ENCODE data around the gene TMEM130.

TMEM130 gene

DNA sequence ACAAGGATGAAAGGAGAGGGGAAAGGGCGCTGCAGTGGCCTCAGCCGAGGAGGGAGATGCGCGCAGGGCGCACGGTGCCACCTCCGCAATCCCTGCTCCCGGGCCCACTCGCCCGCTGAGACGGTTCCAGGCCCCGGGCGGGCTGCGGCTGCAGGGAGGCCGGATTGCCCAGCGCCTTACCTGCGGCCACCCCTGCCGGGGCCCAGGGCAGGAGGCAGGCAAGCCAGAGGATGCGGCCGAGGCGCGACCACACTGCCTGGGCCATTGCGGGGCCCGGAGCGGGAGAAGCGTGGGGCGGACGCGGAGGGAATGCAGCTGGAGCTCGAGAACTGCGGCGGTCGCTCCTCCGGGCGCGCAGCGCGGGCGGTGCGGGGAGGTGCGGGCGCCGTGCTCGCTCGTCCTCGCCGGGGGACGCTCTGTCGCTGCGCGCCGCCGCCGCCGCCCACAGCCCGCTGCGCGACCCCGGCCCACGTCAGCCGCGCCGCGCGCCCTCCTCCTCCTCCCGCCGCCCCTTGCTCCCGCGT, at the start of gene TMEM130:
Gene TMEM130 (minus strand): TSS at position 418 of the 524 bp plus-strand sequence. CDS start 153 bp downstream, at position 265.
- no peak within 1 kb of the TSS for H3K27ac ChIP-seq (ENCODE audit: low read length)

GRCh38 chr7:98917331-98917730, 47.5 kb upstream of the TMEM130 start:
- no peak overlapping the region for H3K9ac ChIP-seq (ENCODE audit: low read depth, low read length)
- DNase-seq (no peak), ATAC-seq (ENCODE audit: insufficient read depth, low read depth) (no peak)
- no peak overlapping the region for H2AFZ ChIP-seq (ENCODE audit: low read depth, low read length)
- H3K4me2 ChIP-seq (ENCODE audit: insufficient read depth, low read length), result no peak overlapping the region
- H4K20me1 ChIP-seq (ENCODE audit: insufficient read depth, low read length), result peaks cover 9% of the 10 kb centered on the region; the same call in 1 of the 2 replicates
- H3K27ac ChIP-seq (ENCODE audit: low read length), result no peak overlapping the region
- no peaks in the 10 kb centered on the region for H3K27me3 ChIP-seq (ENCODE audit: insufficient read depth, low read length, poor library complexity)
- no peaks in the 10 kb centered on the region for H3K9me3 ChIP-seq (ENCODE audit: insufficient read depth, low read length, severe bottlenecking)
- H3K4me3 ChIP-seq (ENCODE audit: low read depth in 1 of 2, low read length in 2 of 2), result no peak overlapping the region
- TF ChIP-seq, protein P1, sequence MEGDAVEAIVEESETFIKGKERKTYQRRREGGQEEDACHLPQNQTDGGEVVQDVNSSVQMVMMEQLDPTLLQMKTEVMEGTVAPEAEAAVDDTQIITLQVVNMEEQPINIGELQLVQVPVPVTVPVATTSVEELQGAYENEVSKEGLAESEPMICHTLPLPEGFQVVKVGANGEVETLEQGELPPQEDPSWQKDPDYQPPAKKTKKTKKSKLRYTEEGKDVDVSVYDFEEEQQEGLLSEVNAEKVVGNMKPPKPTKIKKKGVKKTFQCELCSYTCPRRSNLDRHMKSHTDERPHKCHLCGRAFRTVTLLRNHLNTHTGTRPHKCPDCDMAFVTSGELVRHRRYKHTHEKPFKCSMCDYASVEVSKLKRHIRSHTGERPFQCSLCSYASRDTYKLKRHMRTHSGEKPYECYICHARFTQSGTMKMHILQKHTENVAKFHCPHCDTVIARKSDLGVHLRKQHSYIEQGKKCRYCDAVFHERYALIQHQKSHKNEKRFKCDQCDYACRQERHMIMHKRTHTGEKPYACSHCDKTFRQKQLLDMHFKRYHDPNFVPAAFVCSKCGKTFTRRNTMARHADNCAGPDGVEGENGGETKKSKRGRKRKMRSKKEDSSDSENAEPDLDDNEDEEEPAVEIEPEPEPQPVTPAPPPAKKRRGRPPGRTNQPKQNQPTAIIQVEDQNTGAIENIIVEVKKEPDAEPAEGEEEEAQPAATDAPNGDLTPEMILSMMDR (IDR thresholded peaks at IDR 0.05; ENCODE audit: borderline replicate concordance, extremely low read depth, low read length, poor library complexity, severe bottlenecking), result no peak
- no peak for TF ChIP-seq EZH2 (IDR thresholded peaks at IDR 0.05; ENCODE audit: borderline replicate concordance, low read depth, low read length, severe bottlenecking)
- peaks cover 5% of the 10 kb centered on the region; the same call in 1 of the 2 replicates for H3K79me2 ChIP-seq (ENCODE audit: insufficient read depth, low read length)
- peaks cover 92% of the 10 kb centered on the region for H3K36me3 ChIP-seq (ENCODE audit: insufficient read depth, low read length)
- H3K4me1 ChIP-seq (ENCODE audit: insufficient read depth, low read length), result no peaks in the 10 kb centered on the region

More for the DNA sequence above, at the start of gene TMEM130:
- Histone ChIP-seq H3K9ac (ENCODE audit: low read depth, low read length) (no peak within 1 kb of the TSS; the same call in 1 of the 2 replicates), H3K36me3 (ENCODE audit: insufficient read depth, low read length) (no peaks in the 10 kb centered on the region), H3K4me2 (ENCODE audit: insufficient read depth, low read length) (peak within 1 kb of the TSS; percentile 46), H4K20me1 (ENCODE audit: insufficient read depth, low read length) (no peaks in the 10 kb centered on the region), H3K79me2 (ENCODE audit: insufficient read depth, low read length) (no peaks in the 10 kb centered on the region), H3K27me3 (ENCODE audit: insufficient read depth, low read length, poor library complexity) (no peaks in the 10 kb centered on the region), H3K9me3 (ENCODE audit: insufficient read depth, low read length, severe bottlenecking) (no peaks in the 10 kb centered on the region), H3K4me3 (ENCODE audit: low read depth in 1 of 2, low read length in 2 of 2) (peak within 1 kb of the TSS in 1 of 2 experiments; percentile 24; a peak in 1 of 4 replicates), H2AFZ (ENCODE audit: low read depth, low read length) (no peak within 1 kb of the TSS), H3K4me1 (ENCODE audit: insufficient read depth, low read length) (peaks cover 13% of the 10 kb centered on the region)
- no peak for DNase-seq
- ATAC-seq (ENCODE audit: insufficient read depth, low read depth), result no peak
- TF ChIP-seq EZH2 (IDR thresholded peaks at IDR 0.05; ENCODE audit: borderline replicate concordance, low read depth, low read length, severe bottlenecking), result no peak
- TF ChIP-seq, protein P1 (IDR thresholded peaks at IDR 0.05; ENCODE audit: borderline replicate concordance, extremely low read depth, low read length, poor library complexity, severe bottlenecking), result no peak

DNA sequence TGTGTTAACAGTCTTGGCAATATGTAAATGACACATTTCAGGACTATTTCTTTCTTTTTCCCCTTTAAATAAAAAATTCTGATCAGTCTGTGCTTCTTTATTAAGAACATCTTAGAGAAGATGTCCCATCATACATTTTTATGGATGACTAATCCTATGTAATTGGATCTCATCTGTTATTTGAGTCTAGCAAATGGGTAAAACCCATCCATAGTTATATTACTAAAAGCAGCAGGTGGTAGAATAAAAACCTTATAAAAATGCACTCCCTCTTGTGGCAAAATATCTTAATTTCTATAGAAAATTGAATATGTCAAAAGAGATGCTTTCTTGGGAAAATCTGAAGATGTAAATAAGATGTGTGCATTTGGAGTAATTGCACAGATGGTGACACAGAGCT, 43.8 kb upstream of the TMEM130 start:
- no peak overlapping the region for H3K27ac ChIP-seq (ENCODE audit: low read length)
- no peak overlapping the region for H3K9ac ChIP-seq (ENCODE audit: low read depth, low read length)
- H3K27me3 ChIP-seq (ENCODE audit: insufficient read depth, low read length, poor library complexity), result no peaks in the 10 kb centered on the region
- H3K4me3 ChIP-seq (ENCODE audit: low read depth in 1 of 2, low read length in 2 of 2), result no peak overlapping the region
- H3K4me1 ChIP-seq (ENCODE audit: insufficient read depth, low read length), result no peaks in the 10 kb centered on the region
- TF ChIP-seq, protein P1 (IDR thresholded peaks at IDR 0.05; ENCODE audit: borderline replicate concordance, extremely low read depth, low read length, poor library complexity, severe bottlenecking), result no peak
- no peak for TF ChIP-seq EZH2 (IDR thresholded peaks at IDR 0.05; ENCODE audit: borderline replicate concordance, low read depth, low read length, severe bottlenecking)
- DNase-seq (no peak), ATAC-seq (ENCODE audit: insufficient read depth, low read depth) (no peak)
- no peak overlapping the region for H3K4me2 ChIP-seq (ENCODE audit: insufficient read depth, low read length)
- H3K79me2 ChIP-seq (ENCODE audit: insufficient read depth, low read length), result peaks cover 5% of the 10 kb centered on the region; the same call in 1 of the 2 replicates
- H4K20me1 ChIP-seq (ENCODE audit: insufficient read depth, low read length), result no peaks in the 10 kb centered on the region
- no peaks in the 10 kb centered on the region for H3K9me3 ChIP-seq (ENCODE audit: insufficient read depth, low read length, severe bottlenecking)
- H2AFZ ChIP-seq (ENCODE audit: low read depth, low read length), result no peak overlapping the region
- H3K36me3 ChIP-seq (ENCODE audit: insufficient read depth, low read length), result peaks cover 92% of the 10 kb centered on the region

Data from DND-41 (cell line).